Sigmoid colon (tissue), 4 donors: ENCODE measurements around the gene LRRFIP1.

Experiments used
- CTCF ChIP-seq, 4 experiments: fragments of 450-650 bp in 3 of 4; fragments of 200-600 bp in 1 of 4; IDR thresholded peaks; one replicate each; pipeline ENCODE4 v1.5.1; 2016 to 2019; ENCODE audit warnings: antibody characterized with exemption in 4 of 4, mild to moderate bottlenecking in 3 of 4, moderate library complexity in 2 of 4
- POLR2A ChIP-seq, 2 donors: fragments of 450-650 bp; IDR thresholded peaks; one replicate each; pipeline ENCODE4 v1.6.1; 2016; ENCODE audit warnings: antibody characterized with exemption in 2 of 2, mild to moderate bottlenecking in 2 of 2, moderate library complexity in 2 of 2
- POLR2AphosphoS5 ChIP-seq, 4 donors: sonication (generic); formaldehyde crosslinking; IDR thresholded peaks; one replicate each; pipeline ENCODE4 v1.6.1; 2017; ENCODE audit warnings: antibody characterized with exemption in 4 of 4

GRCh38 chr2:237636578-237636977 lies 9.2 kb downstream of the LRRFIP1 start:
- TF ChIP-seq POLR2AphosphoS5 (IDR thresholded peaks at IDR 0.05), result no peak
- no peak for TF ChIP-seq CTCF (IDR thresholded peaks at IDR 0.05)
- TF ChIP-seq POLR2A (IDR thresholded peaks at IDR 0.05), result no peak
